NCI-H748 (cell line): ENCODE data around the gene NEMP1.
A peak's percentile ranks its signal among the peaks of the same experiment; 100 is the strongest.
"Not testable (repeated sequence)": the region's sequence is repeated elsewhere in the genome, so short reads cannot be mapped to it uniquely, and the experiment has no call there.

ENCODE experiments used
- DNase-seq: peaks from one replicate; lab custom pipeline; 2025; ENCODE audit not compliant: unreplicated experiment; lab: John Stamatoyannopoulos, UW

The NEMP1 gene

DNA sequence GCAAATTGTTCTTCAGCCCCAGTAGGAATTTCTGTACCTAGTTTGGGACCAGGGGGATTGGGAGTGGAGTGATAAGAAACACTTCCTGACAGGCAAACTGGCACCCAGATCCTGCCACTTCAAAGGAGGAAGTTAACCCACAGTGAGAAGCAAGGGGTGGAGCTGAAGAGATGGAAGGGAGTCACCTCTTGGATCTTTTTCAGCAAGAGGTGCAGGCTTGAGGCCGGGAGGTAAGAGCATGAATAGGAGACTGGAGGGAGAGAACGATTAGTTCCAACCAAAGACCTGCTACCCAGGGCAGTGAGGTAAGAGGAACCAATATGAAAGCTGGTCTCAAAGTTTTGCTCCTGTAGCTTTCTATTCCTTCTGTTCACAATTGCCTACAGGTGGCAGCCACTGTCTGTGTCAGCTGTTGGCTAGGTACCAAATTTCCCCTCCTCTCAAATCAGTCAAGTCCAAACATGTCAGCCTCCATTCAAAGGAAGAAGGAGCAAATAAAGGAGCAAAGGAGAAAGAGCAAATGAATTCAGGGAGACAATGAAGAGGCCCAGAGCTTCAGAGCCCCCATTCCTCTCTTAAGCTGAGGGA is 47.4 kb downstream of the NEMP1 start:
- DNase-seq = peak; percentile 77

DNA sequence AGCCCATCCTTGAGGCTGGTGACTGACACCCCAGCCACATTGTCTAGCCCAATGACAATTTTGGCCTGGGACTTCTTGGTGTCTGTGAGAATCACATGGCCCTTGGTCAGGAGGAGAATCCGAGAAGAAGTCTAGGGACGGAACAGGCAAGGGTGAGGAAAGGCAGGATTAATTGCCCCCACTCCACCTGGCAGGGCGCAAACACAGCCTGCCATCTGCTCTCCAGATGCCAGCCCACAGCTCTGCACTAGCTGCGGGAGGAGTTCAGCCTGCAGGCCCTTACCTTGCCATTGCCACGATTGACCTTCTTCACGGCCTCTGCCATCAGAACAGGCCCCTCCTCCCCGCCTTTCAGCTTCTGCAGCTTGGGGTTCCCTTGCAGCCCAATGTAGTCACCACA is 49.1 kb downstream of the NEMP1 start:
- no peak for DNase-seq

- DNase-seq = no peak
Measured at GRCh38 chr12:57027805-57028153, 50.8 kb downstream of the NEMP1 start.

- DNase-seq = no peak
Measured at GRCh38 chr12:57027011-57027804, 51.4 kb downstream of the NEMP1 start.

GRCh38 chr12:57025196-57025595 is 53.4 kb downstream of the NEMP1 start:
- DNase-seq = no peak

GRCh38 chr12:57022324-57022723 is 56.3 kb downstream of the NEMP1 start:
- DNase-seq = not testable (repeated sequence)

GRCh38 chr12:57019983-57020719 is 58.4 kb downstream of the NEMP1 start:
- no peak for DNase-seq

- no peak for DNase-seq
Measured at GRCh38 chr12:57018906-57019305, 59.7 kb downstream of the NEMP1 start.

DNA sequence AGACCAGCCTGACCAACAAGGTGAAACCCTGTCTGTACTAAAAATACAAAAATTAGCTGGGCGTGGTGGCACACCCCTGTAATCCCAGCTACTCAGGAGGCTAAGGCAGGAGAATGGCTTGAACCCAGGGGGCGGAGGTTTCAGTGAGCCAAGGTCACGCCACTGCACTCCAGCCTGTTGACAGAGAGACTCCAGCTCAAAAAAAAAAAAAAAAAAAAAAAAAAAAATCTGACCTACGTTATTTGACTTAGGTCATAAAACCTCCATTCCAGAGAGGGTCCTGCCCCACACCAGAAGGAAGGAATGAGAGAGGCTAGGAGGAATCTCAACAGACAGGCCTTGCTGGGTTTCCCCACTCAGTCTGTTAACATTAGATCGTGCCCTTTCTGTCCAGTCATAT is 60.2 kb downstream of the NEMP1 start:
- not testable (repeated sequence) for DNase-seq

- DNase-seq = no peak
Measured at GRCh38 chr12:57016348-57016747, 62.2 kb downstream of the NEMP1 start, which contains the start of gene TAC3. TSS of gene TAC3 (minus strand) at chr12:57016529. CDS start at chr12:57015797, 732 bp downstream.

- peak; percentile 11 for DNase-seq
Measured at GRCh38 chr12:57012600-57013465, 65.8 kb downstream of the NEMP1 start.

DNA sequence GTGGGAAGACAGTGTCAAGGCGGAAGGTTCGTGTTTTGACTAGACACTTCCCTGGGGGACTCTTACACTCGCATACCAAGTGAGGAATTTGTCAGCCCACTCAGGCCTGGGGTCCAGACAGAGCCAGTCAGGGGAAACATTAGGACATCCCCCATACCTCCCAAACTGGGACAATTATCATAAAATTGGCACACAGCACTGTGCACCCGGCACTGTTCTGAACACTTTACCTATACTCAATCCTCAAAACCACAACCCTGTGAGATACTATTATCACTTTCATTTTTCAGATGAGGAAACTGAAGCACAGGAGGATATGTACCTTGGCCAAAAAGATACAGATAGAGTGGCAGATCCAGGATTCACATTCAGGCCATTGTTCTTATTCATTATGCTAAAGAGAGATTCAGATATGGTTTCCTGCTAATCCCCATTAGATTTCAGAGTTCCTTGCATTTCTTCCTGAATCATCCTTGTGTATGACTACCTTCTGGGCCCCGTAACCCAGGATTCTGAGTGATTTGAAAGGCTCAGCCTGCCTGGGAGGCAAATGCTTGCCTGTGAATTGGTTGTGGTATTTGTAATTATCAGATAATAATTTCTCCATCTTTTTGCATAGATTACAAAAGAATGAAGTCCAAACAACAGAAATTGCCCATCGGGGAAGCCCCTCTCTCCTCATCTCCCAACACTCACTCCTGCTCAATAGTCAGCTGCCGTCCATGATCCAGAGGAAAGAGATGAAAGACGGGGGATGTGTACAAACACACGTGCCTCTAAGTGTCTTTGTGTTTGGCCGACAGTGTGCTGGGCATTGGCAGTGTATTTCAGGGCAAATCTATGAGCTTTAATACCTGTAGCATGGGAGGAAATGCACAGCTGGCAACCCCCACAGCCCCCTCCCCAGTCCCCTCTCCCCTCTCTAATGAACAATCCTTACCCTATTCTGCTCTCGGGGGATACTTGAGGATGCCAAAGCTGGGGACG is 66.9 kb downstream of the NEMP1 start:
- no peak for DNase-seq

- DNase-seq = peak; percentile 40
Measured at GRCh38 chr12:57010627-57011247, 67.9 kb downstream of the NEMP1 start.

DNA sequence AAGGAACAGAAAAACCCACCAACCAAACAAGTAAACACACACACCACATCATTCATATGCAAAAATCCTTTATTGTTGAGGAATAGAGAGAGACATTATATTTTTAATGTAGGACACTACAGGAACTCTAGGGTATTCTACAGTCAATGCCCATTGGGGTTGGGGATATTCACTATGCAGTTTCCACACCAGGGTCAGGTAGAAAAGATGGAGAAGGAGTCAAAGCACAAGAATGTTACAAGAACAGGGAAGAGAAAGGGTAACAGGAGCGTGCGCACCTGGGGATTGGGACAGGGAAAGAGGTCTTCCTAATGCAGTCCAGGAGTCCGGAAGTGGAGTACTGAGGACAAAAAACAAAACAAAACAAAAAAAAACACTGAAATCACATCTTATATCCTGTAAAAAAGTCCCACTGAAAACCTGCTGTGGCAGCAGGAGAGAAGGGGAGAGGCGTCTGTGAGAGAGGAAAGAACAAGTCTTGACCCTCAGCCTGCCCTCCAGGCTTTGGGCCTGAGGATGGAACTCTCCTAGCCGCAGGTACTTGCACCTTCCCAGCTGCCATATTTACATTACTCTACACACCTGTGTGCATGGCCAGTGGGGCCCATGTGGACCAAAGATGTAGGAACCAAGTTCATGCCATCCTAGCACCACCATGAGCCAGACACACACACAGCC is 68.5 kb downstream of the NEMP1 start:
- no peak for DNase-seq

GRCh38 chr12:57008178-57008577 is 70.4 kb downstream of the NEMP1 start:
- DNase-seq = peak; percentile 67

DNA sequence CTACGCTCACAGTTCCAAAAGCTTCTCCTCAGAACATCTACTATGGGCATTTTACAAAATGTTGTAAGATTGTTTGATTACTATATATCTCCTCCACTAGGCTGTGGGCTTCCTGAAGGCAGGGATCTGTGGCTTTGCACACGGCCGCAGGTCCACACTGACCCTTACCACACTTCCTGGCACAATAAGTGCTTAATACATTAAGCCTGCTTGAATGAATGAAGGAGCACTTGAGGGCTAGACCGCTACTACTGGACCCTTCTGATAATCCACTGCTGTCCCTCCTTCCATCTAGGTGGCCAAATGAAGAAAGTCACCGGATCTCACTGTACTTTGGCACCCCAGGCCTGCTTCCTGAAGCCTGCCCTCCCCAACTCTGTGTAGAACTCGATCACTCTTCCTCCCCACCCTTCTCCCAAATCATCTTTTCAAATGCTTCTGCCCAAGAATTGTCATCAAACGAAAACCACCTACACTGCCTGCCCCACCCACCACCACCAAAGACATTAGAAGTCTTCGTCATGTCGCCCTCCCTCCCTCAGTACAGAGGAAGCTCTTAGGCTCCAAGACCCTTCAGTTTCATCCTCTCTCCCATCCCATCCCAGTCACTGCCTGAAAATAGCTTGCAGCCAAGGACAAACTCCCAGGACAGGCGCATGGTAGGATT is 71.6 kb downstream of the NEMP1 start:
- no peak for DNase-seq

DNA sequence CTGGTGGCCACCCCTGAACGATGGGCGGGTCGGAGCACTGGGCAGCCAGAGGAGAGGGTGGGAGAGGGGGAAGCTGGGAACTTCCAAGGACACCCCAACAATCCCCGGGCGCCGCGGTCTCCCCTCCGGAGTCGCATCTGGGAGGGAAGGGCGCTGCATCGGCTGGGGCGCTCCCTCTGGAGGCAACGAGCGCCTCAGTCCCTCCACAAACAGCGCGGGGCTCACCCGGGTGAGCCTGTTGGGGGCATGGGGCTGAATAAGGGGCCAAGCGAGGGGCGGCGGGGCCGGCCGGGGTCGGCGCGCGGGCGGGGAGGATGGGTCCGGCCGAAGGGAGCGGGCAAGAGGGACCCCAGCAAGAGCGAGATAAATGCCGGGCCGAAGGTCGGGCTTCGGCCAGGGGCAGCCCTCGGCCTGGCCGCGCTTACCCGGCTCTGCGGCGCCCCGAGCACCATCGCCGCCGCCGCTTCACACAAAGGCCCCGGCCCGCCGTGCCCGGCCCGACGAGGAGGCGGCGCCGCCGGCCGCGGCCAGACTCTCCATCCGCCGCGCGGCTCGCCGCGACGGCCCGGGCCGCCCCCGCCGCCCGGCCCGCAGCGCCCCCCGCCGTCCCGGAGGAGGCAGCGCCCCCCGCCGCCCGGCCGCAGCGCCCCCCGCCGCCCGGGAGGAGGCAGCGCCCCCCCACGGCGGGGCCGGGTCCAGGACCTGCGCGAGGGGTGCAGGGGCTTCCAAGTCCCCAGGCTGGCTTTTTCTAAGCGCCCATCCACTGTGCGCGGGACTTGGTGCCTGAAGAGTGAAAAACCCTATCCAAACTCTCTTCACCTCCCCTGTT is 72.4 kb downstream of the NEMP1 start, which contains the start of gene ZBTB39:
TSS of gene ZBTB39 (minus strand) at position 567 of the 829 bp plus-strand sequence. CDS start 1,629 bp downstream, outside the sequence.
- DNase-seq = peak; percentile 73
